Measurements from ENCODE around the gene ST3GAL3.

- TF ChIP-seq CTCF (optimal IDR thresholded peaks at IDR 0.05 in 1 of 3, IDR thresholded peaks at IDR 0.05 in 1 of 3, conservative IDR thresholded peaks at IDR 0.05 in 1 of 3; ENCODE audit: extremely low read depth in 1 of 3, insufficient read depth in 2 of 3, low read length in 3 of 3): peak; percentile 35 to 59 (median 41)
- no peak for TF ChIP-seq EZH2 (IDR thresholded peaks at IDR 0.05; ENCODE audit: low read length)
These were observed 2.5 kb upstream of the ST3GAL3 start for GRCh38 chr1:43704838-43705237.

All from keratinocyte (primary cell).